GM19468 (cell line): Measurements from ENCODE around the gene TBX15.

Experiments
- ATAC-seq: cut with Tn5 transposase; IDR thresholded peaks from one replicate; pipeline ENCODE4 v1.9.1; 2021; ENCODE audit warnings: mild to moderate bottlenecking, moderate library complexity, moderate number of reproducible peaks; ENCODE audit not compliant: unreplicated experiment; ENCODE audit errors: extremely low read depth

Gene TBX15

DNA sequence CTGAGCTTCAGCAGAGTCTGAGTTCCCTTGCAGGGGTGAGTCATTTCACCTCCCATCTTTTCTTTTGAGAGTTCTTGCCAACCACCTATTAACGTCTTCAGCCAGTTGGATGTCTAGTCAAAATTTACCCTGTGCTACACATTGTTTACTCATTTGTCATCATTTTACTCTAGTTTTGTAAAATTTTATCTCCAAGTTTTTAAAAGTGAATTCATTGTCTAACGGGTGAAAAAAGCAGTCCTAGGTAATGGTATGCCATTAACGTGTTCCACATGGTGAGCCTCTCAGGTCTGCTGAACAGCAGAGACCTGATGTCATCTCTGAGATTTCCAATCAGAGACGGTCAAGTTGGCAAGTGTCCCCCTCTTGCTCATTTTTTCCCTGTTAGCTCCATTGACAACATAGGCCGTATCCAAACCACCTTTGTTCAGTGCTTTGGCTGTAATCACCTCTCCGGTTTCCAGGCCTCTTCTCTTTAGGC is 85.4 kb downstream of the TBX15 start:
- ATAC-seq = no peak

DNA sequence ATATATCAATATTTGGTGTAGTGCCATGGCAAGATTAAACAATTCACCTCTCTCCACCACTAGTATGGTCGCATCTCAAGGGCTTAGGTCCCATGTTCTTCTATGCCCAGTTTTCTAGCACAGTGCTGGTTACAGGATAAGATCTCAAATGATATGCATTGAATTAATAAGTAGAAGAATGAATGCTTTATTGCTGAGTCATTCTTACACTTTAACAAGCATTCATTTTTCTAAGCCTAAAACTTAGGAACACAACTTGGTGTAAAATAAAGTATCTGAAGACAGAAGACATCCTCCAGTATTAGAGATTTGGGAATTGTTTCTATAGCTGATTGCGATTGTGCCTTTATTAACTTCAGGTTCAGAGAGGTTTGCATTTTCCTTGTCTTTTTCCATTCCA is 85.8 kb downstream of the TBX15 start:
- ATAC-seq = no peak

DNA sequence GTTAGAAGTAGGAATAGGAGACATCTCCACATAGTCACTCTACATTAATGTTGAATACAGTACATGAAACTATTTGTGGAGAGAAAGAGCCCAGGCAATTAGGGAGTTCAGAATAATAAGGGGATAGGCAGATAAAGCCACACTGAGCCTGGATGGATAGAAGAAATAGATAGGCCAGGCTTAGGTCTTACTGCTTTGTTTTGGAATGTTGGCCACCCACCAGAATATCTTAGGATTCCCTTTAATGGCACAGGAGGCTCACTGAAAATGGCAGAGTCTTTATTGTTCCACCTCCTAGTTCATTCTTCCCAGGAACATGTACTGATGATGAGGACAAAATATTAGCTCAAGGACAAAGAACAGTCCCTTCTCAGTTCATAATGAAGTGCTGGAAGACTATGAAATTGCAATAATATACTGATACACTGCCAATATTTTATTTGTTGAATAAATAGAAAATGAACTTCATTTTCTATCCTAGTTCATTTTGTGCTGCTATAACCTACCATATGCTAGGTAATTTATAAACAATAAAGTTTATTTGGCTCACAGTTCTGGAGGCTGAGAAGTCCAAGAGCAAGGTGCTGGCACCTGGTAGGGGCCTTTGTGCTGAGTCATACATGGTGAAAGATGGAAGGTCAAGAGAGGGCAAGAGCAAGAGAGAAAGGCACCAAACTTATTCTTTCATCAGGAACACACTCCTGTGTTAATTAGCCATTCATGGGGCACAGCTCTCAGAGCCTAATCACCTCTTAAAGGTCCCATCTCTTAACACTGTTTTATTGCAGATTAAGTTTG is 87.3 kb downstream of the TBX15 start:
- ATAC-seq = no peak

DNA sequence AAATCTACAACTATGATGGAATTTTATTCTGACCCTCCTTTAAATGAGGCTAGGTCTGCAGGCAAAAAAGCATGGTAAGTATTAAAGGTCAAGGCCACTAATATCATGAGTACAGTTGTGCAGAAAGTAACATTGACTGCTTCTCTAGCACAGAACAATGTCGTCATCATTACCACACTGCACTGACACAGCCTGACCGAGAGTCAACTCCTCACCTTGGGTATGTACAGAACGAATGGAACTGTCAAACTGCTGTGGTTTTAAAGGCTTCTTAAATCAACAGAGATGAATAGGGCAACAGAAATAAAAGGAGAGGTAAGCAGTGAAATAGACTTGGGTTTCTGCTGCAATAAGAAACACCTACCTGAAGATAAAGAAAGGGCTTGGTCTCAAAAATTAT is 88.8 kb downstream of the TBX15 start:
- no peak for ATAC-seq

DNA sequence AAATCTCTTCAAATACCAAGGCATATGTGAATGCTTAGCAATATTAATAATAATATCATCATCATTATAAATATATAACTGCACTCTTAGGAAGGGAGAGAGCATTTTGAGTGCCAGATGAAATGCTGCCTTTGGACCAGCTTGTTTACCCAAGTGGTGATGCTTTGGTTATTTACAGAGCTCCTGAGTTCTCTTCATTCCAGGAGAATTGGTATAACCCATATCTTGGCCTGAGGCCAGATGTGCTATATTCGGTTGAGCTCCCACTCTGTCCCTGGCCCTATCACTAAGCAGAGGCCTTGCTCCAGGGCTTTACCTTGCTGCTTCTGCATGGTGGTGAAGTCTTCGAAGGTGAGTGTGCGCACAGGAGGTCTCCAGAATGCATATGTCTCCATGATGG is 89.4 kb downstream of the TBX15 start:
- no peak for ATAC-seq

DNA sequence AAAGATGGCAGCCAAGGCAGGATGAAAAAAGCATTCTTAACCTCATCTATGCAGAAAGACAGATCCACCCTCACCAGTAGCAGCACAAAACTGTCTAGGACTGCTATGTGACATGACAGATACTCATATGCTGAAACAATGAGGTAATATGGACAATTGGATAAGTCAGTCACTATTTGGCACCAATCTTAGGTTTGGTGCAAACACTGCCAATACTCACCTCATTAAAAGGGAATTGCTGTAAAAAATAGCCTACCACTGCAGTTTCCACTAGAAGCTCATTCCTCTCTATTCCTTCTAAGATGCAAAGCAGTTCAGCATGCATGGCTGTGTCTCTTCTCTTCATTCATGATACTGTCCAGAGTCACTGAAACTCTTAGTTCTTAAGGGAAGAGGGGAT is 91.7 kb downstream of the TBX15 start:
- ATAC-seq = no peak

DNA sequence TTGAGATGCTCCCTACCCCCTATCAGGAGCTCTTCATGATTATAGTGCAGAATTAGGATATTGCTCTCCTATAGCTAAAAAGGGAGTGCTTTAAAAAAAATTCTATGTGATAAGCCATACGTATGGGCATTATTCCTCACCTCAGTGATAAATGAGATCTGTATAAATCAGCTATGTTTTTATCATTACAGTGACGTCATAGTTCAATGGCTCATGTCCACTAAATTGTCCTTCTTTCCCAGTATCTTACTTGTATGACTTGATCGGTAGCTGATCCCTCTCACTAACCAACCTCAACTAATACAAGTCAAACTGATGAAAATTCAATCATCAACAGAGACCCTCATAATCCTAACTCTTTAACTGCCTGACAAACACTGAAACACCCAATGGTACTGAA is 93.3 kb downstream of the TBX15 start:
- ATAC-seq = no peak

DNA sequence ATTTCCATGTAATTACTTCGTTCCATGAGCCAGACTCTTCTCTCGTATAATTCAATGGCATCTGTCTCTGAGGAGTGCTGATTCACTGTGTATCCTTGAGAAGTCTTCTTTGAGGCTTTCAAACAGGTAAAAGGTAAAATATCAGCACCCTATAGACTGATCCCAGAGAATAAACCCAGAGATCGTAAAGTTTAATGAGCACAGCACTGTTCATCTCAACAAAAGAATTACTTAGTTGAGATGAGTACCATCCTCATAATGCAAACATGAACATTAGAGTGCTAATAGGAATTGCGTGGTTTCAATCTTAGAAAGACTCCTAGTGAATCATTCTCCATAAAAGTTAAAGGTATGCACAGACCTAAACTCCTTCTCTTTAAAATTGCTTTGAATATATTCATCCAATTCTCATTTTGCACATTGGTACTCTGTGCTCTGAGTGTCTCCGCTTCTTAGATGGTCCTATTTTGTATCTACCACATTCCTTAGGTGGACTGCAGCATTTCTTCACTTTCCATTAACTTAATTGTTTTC is 97.2 kb downstream of the TBX15 start:
- no peak for ATAC-seq

DNA sequence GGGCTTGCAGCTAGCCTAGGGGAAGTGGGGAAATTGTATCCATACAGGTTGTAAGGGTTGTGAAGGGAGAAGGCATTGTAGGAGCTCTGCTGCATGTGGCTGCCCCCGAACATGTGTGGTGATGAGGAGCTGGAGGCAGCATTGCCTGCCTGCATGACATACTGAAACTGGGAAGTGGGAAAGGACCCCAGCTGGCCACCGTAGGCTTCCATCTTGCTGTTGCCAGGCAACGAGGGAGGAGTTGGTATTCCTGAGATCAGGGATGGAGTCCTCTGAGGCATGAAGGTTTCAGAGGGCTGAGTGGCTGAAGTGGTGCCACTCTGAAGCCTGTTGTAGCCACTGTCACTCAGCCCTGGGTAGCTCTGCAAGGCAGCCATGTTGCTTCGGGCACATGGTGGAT is 103.2 kb downstream of the TBX15 start:
- no peak for ATAC-seq

DNA sequence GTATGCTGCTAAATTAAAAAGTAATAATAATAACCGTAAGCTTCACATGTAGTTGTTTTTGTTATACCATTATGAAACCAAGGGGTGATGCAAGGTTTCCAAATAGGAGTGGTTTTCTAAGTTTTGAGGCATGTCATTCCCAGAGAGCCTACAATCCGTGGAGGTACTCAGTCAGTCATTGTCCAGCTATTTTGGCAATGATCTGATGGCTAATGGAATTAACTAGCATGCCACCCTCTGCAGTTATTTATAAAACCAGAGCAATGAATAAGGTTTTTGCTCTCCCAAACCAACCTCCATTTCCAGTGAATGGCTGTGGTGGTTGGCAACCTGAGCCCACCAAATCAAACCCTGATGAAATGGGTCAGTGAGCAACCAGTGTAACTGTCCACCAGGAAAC is 106.4 kb downstream of the TBX15 start:
- no peak for ATAC-seq

DNA sequence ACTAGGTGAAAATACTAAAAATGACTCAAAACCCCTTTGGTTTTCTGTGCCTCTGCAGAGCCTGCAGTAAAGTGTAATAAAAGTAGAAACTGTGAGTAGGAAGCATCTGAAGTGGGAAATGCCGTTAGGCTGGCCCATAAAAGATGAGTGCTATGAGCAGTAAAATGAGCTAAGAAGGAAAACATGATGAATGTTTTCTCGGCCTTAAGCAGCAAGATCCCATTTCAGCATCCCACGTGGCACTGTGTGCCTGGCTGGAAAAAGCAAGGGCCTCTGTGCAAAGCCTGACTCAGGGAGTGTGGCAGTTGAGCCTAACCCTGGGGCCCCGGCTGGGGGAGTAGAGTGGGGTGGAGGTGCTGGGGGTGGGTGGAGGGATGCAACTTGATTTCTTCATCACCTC is 109.5 kb downstream of the TBX15 start:
- no peak for ATAC-seq

DNA sequence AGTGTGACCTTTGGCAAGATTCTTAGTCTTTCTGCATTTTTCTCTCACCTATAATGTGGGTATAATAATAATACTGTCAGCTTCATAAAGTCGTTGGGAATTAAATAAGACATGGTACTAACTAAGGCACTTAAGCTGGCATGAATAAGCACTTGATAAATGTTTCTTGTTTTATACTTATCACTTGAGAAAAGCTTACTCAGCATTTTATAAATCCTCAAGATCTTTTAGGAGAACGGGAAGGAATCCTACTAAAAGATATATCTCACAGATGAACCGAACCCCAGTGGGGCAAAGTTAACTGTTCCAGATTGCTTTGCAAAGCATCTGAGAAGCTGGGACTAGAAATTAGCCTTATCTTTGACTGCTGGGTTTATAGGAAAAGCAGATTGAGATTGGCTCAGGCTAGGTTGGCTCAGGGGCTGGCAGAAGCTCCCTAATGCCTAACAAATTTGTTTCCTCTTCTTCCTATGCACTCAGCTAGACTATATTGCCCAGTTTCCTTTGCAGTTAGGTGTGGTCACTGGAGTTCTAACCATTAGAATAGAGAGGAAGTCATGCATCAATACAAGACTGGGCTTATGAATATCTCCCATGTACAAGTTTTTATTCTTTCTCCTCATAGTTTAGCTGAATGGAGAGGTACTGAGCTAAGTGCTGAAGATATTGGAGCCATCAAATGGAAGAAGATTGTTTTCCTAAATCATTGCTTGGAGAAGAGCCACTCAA is 110.3 kb downstream of the TBX15 start:
- ATAC-seq = no peak

DNA sequence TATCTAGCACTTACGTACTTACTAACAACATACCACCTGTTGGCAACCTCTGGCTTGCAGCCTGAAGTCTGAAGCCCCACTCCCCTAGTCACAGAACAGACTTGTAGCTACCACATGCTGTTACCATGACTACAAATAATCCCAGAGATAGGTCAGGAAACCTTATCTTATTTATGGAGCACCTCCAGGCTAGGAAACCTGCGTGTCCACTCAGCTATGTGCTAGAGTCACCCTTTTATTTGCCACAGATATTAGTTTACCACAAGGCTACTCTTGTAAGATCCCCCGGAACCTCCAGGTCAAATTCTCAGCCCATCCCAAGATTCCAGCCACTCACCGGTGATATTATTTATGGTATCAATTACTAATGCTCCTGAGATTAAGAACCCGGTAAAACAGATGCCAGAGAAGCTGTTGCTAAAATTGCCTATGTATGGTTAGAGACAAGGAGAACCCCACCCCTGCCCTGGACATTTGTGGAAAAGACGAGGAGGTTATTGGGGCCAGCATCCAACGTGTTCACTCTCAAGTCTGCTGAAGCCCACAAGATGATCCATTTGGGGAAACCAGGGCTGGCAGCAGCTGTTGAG is 116.5 kb downstream of the TBX15 start:
- no peak for ATAC-seq

DNA sequence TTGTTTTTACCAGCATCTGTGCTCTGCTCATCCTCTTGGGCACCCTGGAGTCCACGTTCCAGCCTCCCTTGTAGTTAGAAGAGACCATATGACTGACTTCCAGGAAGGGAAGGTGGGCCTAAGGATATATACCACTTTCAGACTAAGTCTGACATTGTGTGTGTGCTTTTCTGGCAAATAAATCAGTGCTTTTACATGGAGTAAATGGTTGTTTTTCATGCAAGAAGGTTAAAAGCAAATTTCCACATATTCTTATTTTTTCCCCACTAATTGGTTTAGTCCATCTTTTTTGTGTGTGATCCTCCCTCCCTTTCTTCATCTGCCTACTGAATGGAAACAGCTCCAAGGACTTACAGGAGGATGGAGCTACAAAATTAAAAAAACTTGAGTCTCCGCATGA is 119.8 kb downstream of the TBX15 start:
- no peak for ATAC-seq

DNA sequence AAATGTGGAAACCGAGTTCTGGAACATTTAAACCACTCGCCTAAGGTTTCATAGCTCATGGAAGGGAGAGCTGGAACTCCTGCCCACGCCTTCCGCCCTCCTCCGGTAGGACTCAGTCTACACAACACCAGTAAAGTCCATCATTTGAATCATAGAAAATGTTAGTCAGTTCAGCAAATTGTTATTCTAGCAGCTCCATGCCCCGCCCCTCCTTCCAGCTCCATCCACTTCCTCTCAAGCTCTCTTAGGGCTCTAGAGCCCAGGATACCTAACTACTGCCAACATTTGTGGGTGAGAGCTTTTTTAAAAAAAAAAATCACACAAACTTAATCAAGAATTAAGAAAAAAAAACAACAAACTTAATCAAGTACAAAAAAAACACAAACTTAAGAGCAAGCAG is 121.8 kb downstream of the TBX15 start:
- ATAC-seq = no peak

DNA sequence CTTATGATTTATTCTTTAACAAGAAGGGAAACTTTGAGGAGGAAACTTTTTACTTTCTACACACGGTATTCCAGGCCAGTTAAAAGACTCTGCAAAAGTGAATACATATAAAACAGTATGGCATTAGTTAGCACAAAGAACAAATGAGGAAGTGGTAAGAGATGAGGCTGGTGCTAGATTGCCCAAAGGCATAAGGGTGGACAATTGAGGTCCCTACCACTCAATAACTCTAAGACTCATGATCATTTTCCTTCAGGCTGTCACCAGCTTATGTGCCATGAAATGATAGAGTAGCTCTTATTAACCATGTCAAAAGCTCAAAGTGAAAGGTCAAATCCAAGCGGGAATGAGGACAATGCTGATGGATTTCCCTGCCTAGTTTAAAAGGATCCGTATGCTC is 124.5 kb downstream of the TBX15 start:
- no peak for ATAC-seq

DNA sequence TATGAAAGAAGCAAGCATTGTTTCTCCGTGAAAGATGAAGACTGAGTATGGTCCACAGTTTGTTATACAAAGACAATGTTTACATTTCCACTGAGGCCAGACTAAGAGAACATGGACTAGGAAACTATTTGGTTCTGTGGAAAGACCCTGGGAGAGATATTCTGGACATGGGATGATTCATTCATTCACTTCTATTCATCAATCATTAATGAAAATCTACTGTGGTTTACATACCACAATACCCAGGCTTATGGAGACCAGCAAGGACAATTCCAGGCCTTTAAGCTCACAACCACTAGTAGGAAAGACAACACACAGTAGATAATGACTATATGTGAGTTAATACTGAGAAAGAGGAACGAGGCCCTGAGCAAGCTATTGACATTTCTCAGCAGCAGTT is 125.4 kb downstream of the TBX15 start:
- ATAC-seq = no peak

DNA sequence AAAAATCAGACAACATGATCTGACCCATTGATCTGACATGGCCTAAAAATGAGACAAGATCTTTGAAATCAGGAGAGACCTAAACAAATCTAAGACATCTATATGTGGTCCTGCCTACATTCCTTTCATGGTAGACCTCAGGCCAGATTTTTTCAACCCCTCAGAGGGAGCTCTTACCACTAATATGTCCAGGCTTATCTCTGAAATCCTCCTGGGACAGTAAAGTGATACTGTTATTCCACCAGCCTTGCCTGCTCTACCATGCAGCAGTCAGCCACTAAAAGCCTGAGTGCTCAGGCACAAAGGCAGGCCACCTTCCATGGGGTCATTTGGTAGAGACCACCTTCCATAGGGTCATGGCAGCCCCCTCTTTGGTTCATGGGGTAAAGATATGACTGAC is 126.9 kb downstream of the TBX15 start:
- no peak for ATAC-seq

DNA sequence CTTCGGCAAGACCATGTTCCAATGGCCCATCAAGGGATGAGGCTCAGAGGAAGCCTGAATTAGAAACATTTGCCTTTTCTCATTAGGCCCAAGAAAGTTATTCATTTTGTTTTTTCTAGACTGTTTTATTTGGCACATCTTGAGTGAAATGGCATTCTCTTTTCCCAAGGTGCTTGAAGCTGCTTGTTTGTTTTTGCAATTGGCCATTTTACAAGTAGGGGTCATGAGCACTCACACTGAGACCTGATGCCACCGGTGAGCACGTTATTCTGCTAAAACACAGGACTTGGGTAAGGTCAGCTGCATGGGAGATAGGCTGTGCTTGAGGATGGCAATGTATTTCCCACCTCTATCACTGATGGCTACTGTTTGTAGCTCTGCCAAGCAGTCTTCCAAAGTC is 128.1 kb downstream of the TBX15 start:
- no peak for ATAC-seq

DNA sequence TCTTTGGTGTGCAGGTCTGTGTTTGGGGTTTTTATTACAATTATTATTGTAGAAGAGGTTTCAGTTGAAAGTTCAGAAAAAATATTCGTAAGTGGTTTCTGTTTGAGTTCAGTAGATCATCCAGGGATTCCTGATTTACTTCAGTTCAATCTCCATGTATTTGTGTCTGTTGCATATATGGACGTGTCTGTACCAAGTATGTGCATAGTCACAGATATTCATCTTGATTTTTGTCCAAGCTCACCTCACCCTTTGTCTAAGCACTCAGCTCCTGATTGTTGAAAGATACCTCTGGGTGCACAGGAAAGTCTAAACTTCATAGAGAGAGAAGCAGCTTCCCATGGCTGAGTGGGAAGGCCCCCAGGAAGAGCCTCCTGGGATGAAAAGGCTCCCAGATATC is 141.7 kb downstream of the TBX15 start:
- no peak for ATAC-seq
